GM12873 (cell line): ENCODE data around the gene ABCA8.

ENCODE experiments used
- CTCF ChIP-seq: IDR thresholded peaks from 2 replicates; pipeline ENCODE4 v1.5.1; 2012; ENCODE audit warnings: low read depth, mild to moderate bottlenecking, moderate library complexity, low read length, control low read depth; ENCODE audit not compliant: insufficient read depth; ENCODE audit errors: missing control alignments

ABCA8 gene

DNA sequence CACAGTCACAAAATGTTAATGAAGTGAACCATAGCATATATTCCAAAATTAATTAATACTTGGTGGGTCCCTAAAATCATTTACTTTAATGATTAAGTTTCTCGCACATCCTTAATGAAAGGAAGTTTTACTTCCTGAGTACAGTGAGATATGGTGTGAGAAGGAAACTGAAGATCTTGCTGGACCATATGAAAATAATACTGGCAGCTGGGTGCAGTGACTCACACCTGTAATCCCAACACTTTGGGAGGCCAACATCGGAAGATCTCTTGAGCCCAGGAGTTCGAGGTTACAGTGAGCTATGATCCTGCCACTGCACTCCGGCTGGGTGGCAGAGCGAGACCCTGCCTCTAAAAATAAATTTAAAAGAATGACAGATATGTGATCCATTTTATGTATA is 62.5 kb downstream of the ABCA8 start:
- TF ChIP-seq CTCF, result no peak

DNA sequence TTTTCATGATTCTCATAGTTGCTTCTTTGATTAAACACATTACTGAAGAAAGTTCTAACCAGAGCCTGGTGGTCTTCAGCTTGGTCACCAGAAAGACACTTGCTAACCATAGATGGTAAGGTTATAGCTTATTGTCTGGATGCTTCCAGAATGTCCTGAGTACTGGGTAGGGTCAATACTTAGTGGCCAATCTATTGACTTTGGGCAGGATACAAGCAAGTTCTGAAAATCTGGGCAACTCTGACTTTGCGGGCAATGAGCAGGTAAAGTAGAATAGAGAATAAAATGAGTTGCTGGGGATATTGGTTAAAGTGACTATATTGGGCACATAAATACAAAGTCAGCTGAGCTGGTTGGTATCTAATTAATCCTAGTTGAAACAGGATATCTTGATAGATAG is 63.0 kb downstream of the ABCA8 start:
- no peak for TF ChIP-seq CTCF

DNA sequence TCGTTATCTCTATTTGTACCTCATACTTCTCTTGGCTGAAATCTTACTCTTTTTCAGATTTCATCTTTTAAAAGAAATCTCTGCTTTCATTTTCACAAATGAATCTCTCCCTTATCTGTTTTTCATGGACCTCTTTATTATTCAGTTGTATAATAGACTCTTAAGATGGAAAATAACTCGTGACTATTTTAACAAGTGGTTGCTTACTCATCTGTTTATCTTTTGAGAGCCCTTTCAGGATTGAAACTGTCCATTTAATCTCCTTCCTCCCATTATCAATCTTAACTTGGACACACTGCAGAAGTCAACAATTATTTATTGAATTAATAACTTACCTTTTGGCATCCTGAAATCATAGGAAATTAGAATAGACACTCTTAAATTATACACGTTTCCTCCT is 68.8 kb downstream of the ABCA8 start:
- TF ChIP-seq CTCF, result no peak

GRCh38 chr17:68884888-68885287 is 70.3 kb downstream of the ABCA8 start:
- no peak for TF ChIP-seq CTCF

GRCh38 chr17:68878226-68878885 is 76.8 kb downstream of the ABCA8 start:
- no peak for TF ChIP-seq CTCF

DNA sequence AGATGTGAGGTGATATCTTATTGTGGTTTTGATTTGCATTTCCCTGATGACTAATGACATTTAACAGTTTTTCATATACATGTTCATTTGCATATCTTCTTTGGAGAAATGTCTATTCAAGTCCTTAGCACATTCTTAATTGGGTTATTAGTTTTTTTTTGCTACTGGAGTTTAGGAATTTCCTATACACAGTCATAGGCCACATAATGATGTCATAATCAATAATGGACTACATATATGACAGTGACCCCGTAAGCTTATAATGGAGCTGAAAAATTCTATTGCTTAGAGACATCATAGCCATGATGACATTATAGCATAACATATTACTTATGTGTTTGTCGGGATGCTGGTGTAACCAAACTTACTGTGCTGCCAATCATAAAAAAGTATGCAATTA is 83.7 kb downstream of the ABCA8 start:
- TF ChIP-seq CTCF, result no peak

- TF ChIP-seq CTCF, result no peak
Measured at GRCh38 chr17:68870976-68871375, 84.2 kb downstream of the ABCA8 start.
